Mammary epithelial cell (primary cell): Measurements from ENCODE around the gene ITGAV.

Experiments used
- CTCF ChIP-seq, 2 donors: IDR thresholded peaks in 1 of 2; conservative IDR thresholded peaks in 1 of 2; 2 replicates each; pipeline ENCODE4 v1.5.1; 2011 to 2012; ENCODE audit warnings: inconsistent platforms in 2 of 2, low read length in 2 of 2, mild to moderate bottlenecking in 2 of 2, control low read depth in 1 of 2, low read depth in 1 of 2; ENCODE audit not compliant: insufficient read depth in 1 of 2; ENCODE audit errors: extremely low read depth in 1 of 2
- EZH2 ChIP-seq: IDR thresholded peaks from 2 replicates; pipeline ENCODE4 v1.6.1; 2012; ENCODE audit warnings: low read length, inconsistent platforms, borderline replicate concordance

- no peak for TF ChIP-seq CTCF (conservative IDR thresholded peaks at IDR 0.05 in 1 of 2, IDR thresholded peaks at IDR 0.05 in 1 of 2; ENCODE audit: extremely low read depth in 1 of 2, insufficient read depth in 1 of 2, low read depth in 1 of 2, low read length in 2 of 2)
- no peak for TF ChIP-seq EZH2
Measured at GRCh38 chr2:186554850-186555671, 34.8 kb upstream of the ITGAV start.
